Transverse colon (tissue), 4 donors: ENCODE measurements around the gene CIRBP.

Source experiments
- EP300 ChIP-seq: sonication (generic); formaldehyde crosslinking; IDR thresholded peaks from one replicate; pipeline ENCODE4 v1.6.1; 2017; ENCODE audit warnings: antibody characterized with exemption, low read depth
- POLR2A ChIP-seq: fragments of 450-650 bp; IDR thresholded peaks from one replicate; pipeline ENCODE4 v1.6.1; 2016; ENCODE audit warnings: antibody characterized with exemption, mild to moderate bottlenecking, moderate library complexity
- POLR2AphosphoS5 ChIP-seq, 3 donors: sonication (generic); formaldehyde crosslinking; IDR thresholded peaks; one replicate each; pipeline ENCODE4 v1.6.1; 2016; ENCODE audit warnings: antibody characterized with exemption in 3 of 3
- TF ChIP-seq, protein P1 (sequence below), 5 experiments: fragments of 200-600 bp in 3 of 5; fragments of 450-650 bp in 2 of 5; sonication (generic) in 3 of 5; IDR thresholded peaks; 1 replicate in 2 of 5; 2 replicates in 3 of 5; pipeline ENCODE4 v1.5.1; 2016 to 2017; ENCODE audit warnings: antibody characterized with exemption in 5 of 5, inconsistent platforms in 3 of 5, mild to moderate bottlenecking in 2 of 5, moderate library complexity in 1 of 5

DNA sequence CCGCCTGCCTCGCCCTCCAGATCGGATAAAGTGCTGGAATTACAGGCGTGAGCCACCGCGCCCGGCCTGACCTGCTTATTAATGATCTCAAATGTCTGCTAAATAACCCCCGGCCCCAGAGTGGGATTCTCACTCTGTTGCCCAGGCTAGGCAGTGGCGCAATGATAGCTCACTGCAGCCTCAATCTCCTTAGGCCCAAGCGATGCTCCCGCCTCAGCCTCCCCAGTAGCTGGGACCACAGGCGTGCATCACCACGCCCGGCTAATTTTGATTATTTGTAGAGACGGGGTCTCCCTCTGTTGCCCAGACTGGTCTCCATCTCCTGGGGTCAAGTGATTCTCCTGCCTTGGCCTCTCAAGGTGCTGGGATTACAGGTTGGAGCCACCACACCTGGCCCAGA is 28.2 kb upstream of the CIRBP start:
- TF ChIP-seq, protein P1, sequence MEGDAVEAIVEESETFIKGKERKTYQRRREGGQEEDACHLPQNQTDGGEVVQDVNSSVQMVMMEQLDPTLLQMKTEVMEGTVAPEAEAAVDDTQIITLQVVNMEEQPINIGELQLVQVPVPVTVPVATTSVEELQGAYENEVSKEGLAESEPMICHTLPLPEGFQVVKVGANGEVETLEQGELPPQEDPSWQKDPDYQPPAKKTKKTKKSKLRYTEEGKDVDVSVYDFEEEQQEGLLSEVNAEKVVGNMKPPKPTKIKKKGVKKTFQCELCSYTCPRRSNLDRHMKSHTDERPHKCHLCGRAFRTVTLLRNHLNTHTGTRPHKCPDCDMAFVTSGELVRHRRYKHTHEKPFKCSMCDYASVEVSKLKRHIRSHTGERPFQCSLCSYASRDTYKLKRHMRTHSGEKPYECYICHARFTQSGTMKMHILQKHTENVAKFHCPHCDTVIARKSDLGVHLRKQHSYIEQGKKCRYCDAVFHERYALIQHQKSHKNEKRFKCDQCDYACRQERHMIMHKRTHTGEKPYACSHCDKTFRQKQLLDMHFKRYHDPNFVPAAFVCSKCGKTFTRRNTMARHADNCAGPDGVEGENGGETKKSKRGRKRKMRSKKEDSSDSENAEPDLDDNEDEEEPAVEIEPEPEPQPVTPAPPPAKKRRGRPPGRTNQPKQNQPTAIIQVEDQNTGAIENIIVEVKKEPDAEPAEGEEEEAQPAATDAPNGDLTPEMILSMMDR (IDR thresholded peaks at IDR 0.05) = no peak
- TF ChIP-seq POLR2AphosphoS5 (IDR thresholded peaks at IDR 0.05) = no peak
- no peak for TF ChIP-seq EP300
- no peak for TF ChIP-seq POLR2A
